ENCODE results near the gene ARHGAP26.
A peak's percentile ranks its signal among the peaks of the same experiment; 100 is the strongest.

ARHGAP26 gene

GRCh38 chr5:143170977-143171376, 400.8 kb downstream of the ARHGAP26 start:
- no peak for DNase-seq (ENCODE audit: extremely low read depth in 1 of 2, low read depth in 1 of 2)

DNA sequence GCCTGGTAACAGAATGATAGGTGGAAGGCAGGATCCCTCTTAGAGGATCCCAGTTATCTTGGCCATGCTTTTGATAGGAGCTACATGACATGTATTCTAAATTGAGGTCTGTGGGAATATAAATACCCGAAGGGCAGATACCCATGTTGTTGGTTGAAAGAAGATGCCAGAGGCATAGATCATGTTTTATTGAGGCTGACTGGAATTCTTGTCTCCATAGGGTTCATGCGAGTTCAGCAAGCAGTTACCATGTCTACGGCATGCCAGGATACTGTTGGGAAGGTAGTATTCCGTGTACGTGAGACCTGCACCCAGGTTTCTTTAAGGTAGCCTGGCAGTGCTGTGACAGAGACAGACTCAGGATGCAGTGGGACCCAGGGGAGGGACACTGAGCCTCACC, 402.6 kb downstream of the ARHGAP26 start:
- DNase-seq (ENCODE audit: extremely low read depth in 1 of 2, low read depth in 1 of 2) = no peak

DNA sequence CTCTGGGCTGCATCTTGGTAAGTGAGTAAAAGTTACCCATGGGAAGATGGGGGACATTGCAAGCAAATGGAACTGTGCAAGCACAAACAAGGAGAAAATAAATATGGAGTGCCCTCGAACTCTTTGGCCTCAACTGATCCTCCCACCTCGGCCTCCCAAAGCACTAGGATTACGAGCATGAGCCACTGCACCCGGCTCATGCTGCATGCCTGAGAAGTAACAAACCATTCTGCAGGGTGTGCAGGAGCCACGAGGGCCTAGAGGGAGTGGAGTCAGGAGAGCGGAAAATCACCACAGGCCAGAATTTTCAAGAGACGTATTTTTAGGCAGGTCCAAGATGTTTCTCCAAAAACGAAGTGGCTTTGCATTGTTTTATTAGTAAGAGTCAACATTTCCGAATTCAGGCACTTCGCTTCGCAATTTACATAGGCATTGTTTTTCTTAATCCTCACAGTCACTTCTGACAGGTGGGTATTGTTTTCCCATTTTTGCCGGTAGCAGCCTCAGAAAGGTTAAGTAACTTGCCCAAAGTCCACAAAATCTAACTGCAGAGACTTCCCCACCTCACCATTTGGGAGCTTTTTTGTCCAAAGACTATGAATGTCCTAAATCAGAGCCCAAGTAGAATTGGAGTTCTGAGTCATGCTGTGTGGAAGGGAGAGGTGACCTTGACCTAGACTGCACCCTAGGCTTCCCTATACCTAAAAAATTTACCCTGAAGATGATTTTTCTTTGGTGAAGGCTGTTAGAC, 403.1 kb downstream of the ARHGAP26 start:
- DNase-seq (ENCODE audit: extremely low read depth in 1 of 2, low read depth in 1 of 2) = no peak

- DNase-seq (ENCODE audit: extremely low read depth in 1 of 2, low read depth in 1 of 2) = no peak
Measured at GRCh38 chr5:143174714-143175398, 404.7 kb downstream of the ARHGAP26 start.

GRCh38 chr5:143176048-143176447, 405.9 kb downstream of the ARHGAP26 start:
- DNase-seq (ENCODE audit: extremely low read depth in 1 of 2, low read depth in 1 of 2) = no peak

- DNase-seq (ENCODE audit: extremely low read depth in 1 of 2, low read depth in 1 of 2) = no peak
Measured at GRCh38 chr5:143177263-143177983, 407.2 kb downstream of the ARHGAP26 start.

- DNase-seq (ENCODE audit: extremely low read depth in 1 of 2, low read depth in 1 of 2) = no peak
Measured at GRCh38 chr5:143179126-143179740, 409.1 kb downstream of the ARHGAP26 start.

GRCh38 chr5:143180751-143181150, 410.6 kb downstream of the ARHGAP26 start:
- no peak for DNase-seq (ENCODE audit: extremely low read depth in 1 of 2, low read depth in 1 of 2)

DNA sequence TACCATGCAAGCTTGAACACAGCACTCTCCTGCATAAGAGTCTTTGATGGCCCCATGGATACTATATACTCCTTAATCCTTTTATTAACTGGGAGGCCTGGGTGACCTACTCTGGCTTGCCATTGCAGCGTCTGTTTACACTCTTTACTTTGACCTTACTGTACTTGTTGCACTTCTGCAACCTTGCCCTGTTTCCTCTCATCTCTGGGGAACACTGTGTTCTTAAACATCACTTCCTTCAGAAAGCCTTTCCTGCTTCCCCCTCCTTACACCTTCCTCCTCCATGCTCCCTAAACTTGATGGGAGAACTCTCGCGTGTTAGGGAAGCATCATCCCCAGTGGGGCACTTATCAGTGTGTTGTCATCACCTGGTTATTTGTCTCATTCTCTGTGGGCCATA, 411.0 kb downstream of the ARHGAP26 start:
- no peak for DNase-seq (ENCODE audit: extremely low read depth in 1 of 2, low read depth in 1 of 2)

DNA sequence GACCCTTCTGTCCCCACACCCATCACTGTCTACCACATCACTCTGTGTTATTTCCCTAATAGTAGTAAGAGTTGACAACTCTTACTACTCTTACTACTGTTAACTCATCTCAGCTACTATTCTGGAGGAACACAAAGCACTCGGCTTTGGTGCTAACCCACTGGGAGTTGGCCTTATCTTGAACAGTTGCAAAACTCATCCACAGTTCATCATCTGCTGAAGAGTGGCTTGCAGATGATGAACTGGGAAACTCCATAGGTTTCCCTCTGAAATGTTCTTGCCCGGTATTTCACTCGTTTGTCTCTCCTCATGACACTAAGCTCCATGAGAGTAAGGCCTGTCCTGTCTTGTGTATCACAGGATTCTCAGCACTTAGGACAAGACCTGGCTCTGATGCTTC, 411.9 kb downstream of the ARHGAP26 start:
- no peak for DNase-seq (ENCODE audit: extremely low read depth in 1 of 2, low read depth in 1 of 2)

DNA sequence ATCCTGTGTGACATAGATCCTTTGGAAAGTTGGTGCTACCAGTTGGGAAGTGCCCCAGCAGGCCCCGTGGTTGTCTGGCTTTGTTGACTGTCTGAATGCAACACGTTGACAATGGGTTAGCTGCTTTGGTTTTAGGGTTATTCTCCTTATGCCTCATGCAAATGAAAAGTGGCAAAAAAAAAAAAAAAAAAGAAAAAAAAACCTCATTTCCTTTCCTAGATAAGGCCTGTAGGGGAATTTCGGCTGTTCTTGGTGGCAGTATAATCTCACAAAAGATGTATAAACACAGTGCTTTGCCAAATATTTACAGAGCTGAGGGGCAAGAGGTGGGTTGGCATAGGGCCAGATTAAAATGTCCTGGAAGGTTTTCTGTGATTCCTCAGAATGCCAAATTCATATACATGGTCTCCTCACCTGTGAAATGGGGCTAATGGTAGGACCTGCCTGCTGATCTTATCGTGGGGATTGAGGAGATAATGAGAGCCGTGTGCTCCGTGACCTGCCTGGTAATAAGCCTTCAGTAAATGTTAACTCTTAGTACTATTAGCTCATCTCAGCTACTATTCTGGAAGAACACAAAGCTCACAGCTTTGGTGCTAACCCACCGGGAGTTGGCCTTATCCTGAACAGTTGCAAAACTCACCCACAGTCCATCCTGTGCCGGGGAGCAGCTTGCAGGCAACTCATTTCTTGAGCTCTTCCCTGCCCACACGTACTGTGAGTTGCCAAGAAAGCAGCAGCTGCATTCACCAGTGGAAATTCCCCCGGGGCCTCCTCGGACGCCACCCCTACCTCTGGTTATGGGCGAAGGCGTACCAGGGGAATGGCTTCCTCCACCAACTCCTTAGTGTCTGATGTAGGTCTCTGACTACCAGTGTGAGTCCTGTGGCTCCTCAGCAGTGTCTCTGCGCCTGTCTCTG, 413.0 kb downstream of the ARHGAP26 start:
- DNase-seq (ENCODE audit: extremely low read depth in 1 of 2, low read depth in 1 of 2) = peak; percentile 34 to 70

DNA sequence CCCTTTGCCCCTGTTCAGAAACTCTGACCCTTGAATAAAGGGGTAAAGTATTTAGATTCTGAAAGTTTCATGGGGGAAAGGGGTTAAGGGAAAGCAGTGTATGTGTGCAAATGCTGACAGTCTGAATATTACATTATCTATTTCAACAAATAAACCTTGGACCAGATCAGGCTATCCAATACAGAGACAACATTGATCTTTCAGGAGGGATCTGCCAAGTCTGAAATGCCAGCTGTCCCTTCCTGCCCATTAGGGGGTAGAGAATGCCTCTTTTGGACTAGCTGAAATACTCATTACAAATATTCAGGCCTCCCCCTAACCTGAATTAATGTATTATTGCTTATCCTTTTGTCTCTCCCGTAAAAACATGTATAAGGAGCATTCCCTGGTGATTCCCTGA, 413.8 kb downstream of the ARHGAP26 start:
- DNase-seq (ENCODE audit: extremely low read depth in 1 of 2, low read depth in 1 of 2) = no peak

DNA sequence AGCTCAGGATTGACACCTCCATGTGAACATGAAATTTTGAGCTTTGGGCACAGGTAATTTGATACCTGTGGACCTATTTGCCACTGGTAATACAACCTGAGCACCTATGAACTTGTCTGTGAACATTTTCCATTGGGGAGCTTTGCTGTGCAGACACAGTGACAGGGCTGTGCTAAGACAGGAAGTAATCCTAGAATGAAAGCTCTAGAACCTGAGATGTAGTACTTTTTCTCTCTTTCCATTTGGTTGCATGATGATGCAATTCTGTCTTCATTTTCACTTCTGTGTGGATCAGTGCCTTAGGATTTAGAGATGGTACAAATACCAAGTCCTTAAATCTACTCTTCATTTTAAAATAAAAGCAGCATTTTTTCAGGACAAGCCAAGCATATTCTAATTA, 416.4 kb downstream of the ARHGAP26 start:
- no peak for DNase-seq (ENCODE audit: extremely low read depth in 1 of 2, low read depth in 1 of 2)

GRCh38 chr5:143187495-143187894, 417.3 kb downstream of the ARHGAP26 start:
- no peak for DNase-seq (ENCODE audit: extremely low read depth in 1 of 2, low read depth in 1 of 2)

DNA sequence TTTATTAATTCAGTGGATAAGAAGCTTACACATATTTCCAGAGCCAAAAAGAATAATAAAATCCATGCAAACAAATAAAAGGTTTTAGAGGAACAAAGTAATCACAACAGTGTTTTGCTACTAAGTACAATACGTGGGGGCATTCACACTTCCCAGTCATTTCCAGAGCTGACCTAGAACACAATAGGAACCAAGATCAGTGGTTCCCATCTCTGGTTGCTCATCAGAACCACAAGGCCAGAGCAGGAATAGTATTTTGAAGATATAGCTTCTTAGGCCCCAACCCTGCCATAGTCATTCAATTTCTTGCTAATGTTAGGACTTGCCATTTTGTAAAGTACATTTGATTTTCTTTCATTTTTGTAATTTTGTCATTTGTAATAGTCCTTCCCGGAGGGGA, 417.9 kb downstream of the ARHGAP26 start:
- no peak for DNase-seq (ENCODE audit: extremely low read depth in 1 of 2, low read depth in 1 of 2)

GRCh38 chr5:143188692-143189091, 418.5 kb downstream of the ARHGAP26 start:
- DNase-seq (ENCODE audit: extremely low read depth in 1 of 2, low read depth in 1 of 2) = no peak

DNA sequence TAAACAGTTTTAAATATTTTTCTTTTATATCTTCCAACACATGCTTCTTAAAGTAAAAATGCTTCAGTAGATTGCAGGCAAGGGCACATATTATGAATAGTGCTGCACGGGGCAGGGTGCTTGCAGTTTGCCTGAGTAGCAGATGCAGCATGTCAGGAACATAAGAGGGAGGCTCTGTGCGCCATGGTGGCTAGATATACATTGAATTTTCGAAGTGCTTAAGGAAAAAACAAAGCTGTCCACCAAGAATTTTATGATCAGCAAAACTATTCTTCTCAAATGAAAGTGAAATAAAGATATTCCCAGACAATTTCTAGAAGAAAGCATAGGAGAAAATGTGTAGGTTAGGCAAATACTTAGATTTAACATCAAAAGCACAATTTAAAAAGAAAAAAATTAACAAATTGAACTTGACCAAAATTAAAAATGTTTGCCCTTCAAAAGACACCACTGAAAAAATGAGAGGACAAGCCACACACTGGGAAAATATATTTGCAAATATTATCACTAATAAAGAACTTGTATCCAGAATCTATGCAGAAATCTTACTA, 420.2 kb downstream of the ARHGAP26 start:
- no peak for DNase-seq (ENCODE audit: extremely low read depth in 1 of 2, low read depth in 1 of 2)

GRCh38 chr5:143191720-143192119, 421.5 kb downstream of the ARHGAP26 start:
- DNase-seq (ENCODE audit: extremely low read depth in 1 of 2, low read depth in 1 of 2) = no peak

DNA sequence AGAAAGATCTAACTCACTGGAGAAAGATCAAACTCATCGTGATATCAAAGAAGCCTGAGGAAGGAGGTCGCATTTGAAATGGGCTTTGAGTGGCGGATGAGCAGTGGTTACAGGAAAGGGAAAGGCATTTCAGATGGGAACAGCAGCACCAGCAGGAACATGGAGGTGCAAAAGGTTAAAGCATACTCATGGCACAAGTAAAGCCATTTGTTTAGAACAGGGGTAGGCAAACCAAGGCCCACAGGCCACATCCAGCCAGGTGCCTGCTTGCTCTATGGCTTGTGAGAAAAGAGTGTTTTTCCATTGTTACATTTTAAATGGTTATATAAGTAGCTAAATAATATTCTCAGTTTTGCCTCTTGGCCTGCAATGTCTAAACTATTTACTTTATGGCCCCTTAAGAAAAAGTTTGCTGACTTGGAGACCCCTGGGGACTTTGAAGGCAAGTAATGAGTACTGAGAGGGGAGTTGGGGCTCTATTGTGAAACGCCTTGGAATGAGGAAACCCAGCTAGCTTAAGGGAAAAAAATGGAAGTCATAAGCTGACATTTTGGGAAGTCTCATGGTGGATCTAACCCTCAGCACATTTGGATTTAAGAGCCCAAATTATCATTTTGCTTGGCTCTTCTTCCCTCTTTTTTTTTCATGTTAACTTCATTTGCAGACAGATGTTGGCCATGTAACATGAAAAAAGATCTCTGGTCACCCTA, 422.2 kb downstream of the ARHGAP26 start:
- no peak for DNase-seq (ENCODE audit: extremely low read depth in 1 of 2, low read depth in 1 of 2)
